Hematopoietic multipotent progenitor cell treated with erythropoietin and hydrocortisone succinate and interleukin-3 and kit ligand, for 17 days (in vitro differentiated cells): ENCODE data around the gene SUMO3.

Experiments
- DNase-seq: peaks from one replicate; pipeline ENCODE4 v3.0.0-alpha.2; 2015; ENCODE audit warnings: low spot score

The SUMO3 gene

GRCh38 chr21:44778499-44778911 lies 39.4 kb downstream of the SUMO3 start:
- DNase-seq: no peak

GRCh38 chr21:44778094-44778493 lies 39.8 kb downstream of the SUMO3 start:
- no peak for DNase-seq

- DNase-seq: no peak
Observed at GRCh38 chr21:44774972-44775371, 42.9 kb downstream of the SUMO3 start.

GRCh38 chr21:44773291-44773932 lies 44.5 kb downstream of the SUMO3 start:
- DNase-seq: no peak

- no peak for DNase-seq
Observed at GRCh38 chr21:44771896-44772525, 45.9 kb downstream of the SUMO3 start.

GRCh38 chr21:44767834-44768831 lies 49.7 kb downstream of the SUMO3 start:
- no peak for DNase-seq

GRCh38 chr21:44766818-44767354 lies 51.0 kb downstream of the SUMO3 start:
- no peak for DNase-seq

GRCh38 chr21:44766014-44766817 lies 51.6 kb downstream of the SUMO3 start:
- no peak for DNase-seq

GRCh38 chr21:44765231-44766013 lies 52.4 kb downstream of the SUMO3 start:
- DNase-seq: peak; percentile 15

GRCh38 chr21:44764319-44765230 lies 53.3 kb downstream of the SUMO3 start:
- DNase-seq: no peak

GRCh38 chr21:44763451-44764318 lies 54.2 kb downstream of the SUMO3 start:
- DNase-seq: no peak

- DNase-seq: no peak
Observed at GRCh38 chr21:44763050-44763378, 54.8 kb downstream of the SUMO3 start.

GRCh38 chr21:44762221-44763049 lies 55.4 kb downstream of the SUMO3 start:
- DNase-seq: no peak

- DNase-seq: no peak
Observed at GRCh38 chr21:44761747-44762208, 56.1 kb downstream of the SUMO3 start.

- no peak for DNase-seq
Observed at GRCh38 chr21:44761011-44761729, 56.7 kb downstream of the SUMO3 start.

GRCh38 chr21:44760376-44760775 lies 57.5 kb downstream of the SUMO3 start:
- DNase-seq: no peak

GRCh38 chr21:44759628-44760285 lies 58.1 kb downstream of the SUMO3 start:
- no peak for DNase-seq
